ENCODE measurements around the gene FEV.

The FEV gene

GRCh38 chr2:219016721-219017120 lies 31.7 kb upstream of the FEV start:
- no peak for DNase-seq

GRCh38 chr2:219010873-219011272 lies 25.9 kb upstream of the FEV start:
- no peak for DNase-seq

- no peak for DNase-seq
Observed at GRCh38 chr2:219010162-219010756, 25.3 kb upstream of the FEV start.

GRCh38 chr2:219009294-219009693 lies 24.3 kb upstream of the FEV start:
- no peak for DNase-seq

- DNase-seq = no peak
Observed at GRCh38 chr2:219003979-219004378, 19.0 kb upstream of the FEV start.

GRCh38 chr2:219003267-219003634 lies 18.3 kb upstream of the FEV start:
- no peak for DNase-seq

GRCh38 chr2:219002395-219003266 lies 17.6 kb upstream of the FEV start:
- DNase-seq = no peak

GRCh38 chr2:219001577-219002394 lies 16.8 kb upstream of the FEV start:
- DNase-seq = no peak

GRCh38 chr2:219001100-219001576 lies 16.2 kb upstream of the FEV start:
- no peak for DNase-seq

GRCh38 chr2:219000569-219000960 lies 15.6 kb upstream of the FEV start:
- DNase-seq = no peak

- DNase-seq = no peak
Observed at GRCh38 chr2:218999881-219000568, 15.0 kb upstream of the FEV start.

GRCh38 chr2:218999021-218999880 lies 14.3 kb upstream of the FEV start:
- DNase-seq = no peak

- DNase-seq = no peak
Observed at GRCh38 chr2:218998414-218999002, 13.5 kb upstream of the FEV start.

GRCh38 chr2:218997731-218998130 lies 12.7 kb upstream of the FEV start:
- no peak for DNase-seq

- no peak for DNase-seq
Observed at GRCh38 chr2:218996937-218997336, 12.0 kb upstream of the FEV start.

GRCh38 chr2:218995972-218996711 lies 11.2 kb upstream of the FEV start:
- peak; percentile 87 for DNase-seq

- no peak for DNase-seq
Observed at GRCh38 chr2:218995561-218995960, 10.6 kb upstream of the FEV start.

GRCh38 chr2:218993345-218994315 lies 8.6 kb upstream of the FEV start, which contains the start of gene CRYBA2:
CRYBA2 (minus strand) TSS chr2:218993422; CDS start chr2:218993176, 246 bp downstream.
- no peak for DNase-seq

- peak; percentile 8 for DNase-seq
Observed at GRCh38 chr2:218992703-218993344, 7.8 kb upstream of the FEV start.

Measured in femur (tissue), 1 donor.